Measurements from ENCODE around the gene CCNYL1. TPM values are rescaled to one million over a fixed set of nuclear protein-coding genes. Genes with fewer than 3 reads are reported as not detected.

The CCNYL1 gene
- 17.6 TPM for total RNA-seq

DNA sequence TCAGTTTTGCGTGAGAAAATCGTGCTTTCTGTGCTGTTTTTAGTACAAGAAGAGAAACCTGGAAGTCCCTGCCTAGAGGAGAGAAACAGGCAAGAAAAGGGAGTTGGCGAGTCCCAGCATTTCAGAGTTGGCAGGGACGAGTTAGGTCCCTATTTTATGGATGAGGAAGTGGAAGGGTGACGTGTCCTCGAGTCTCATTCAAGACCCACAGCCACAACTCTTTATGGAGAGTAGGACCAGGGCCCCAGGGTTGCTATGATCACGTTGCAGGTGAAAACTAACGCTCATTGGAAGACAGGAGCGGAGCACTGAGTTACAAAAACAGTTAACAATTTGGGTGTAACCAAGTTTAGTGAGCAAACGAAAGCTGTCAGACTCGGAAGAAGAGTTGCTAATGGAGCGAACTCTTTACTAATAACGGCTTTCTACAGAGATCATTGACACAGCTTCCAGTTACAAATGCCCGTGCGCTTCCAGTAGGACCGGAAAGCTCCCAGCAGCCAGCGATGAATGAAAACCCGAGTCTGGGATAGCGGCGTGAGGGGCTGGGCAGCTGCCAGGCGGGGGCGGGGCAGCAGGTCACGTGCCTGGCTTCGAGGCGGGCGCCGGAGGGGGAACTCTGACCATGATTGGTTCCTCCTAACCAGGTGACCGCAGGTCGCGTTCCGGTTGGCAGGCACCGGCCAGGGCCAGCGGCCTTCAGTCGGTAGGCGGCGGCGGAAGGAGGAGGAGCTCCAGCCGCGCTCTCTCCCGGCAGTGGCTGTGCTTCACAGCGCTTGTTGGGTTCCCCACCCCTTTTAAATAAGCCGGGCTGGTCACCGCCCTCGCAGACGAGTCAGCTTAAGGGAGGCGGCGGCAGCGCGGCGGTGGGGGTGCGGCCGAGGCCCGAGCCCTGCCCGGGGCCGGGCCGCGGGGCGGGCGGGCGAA is at the start of gene CCNYL1:
Gene CCNYL1 (plus strand): TSS at position 827 of the 927 bp plus-strand sequence. CDS start 257 bp downstream, outside the sequence.

Other genes starting within 250 kb of the CCNYL1 start
- gene CREB1, start 181.7 kb upstream of the CCNYL1 start, total RNA-seq = 132 TPM
- 31.9 TPM for gene METTL21A, start 86.2 kb upstream of the CCNYL1 start, total RNA-seq
- 57.2 TPM for gene FZD5, start 58.3 kb downstream of the CCNYL1 start, total RNA-seq